ENCODE results near the gene ZNHIT1. TPM values are rescaled to one million over a fixed set of nuclear protein-coding genes. Genes with fewer than 3 reads are reported as not detected.

The ZNHIT1 gene
- total RNA-seq, 2 donors from 2014 or later: 65.3 to 69.6 TPM

GRCh38 chr7:101240226-101241014 lies 22.5 kb downstream of the ZNHIT1 start:
- Histone ChIP-seq H3K4me3 (no peak overlapping the region), H3K9me3 (no peaks in the 10 kb centered on the region), H3K27ac (peak overlapping the region; percentile 32 to 86), H3K27me3 (no peaks in the 10 kb centered on the region), H3K4me1 (peaks cover 0 to 79% of the 10 kb centered on the region in 2 donors), H3K36me3 (peaks cover 18% of the 10 kb centered on the region)
- TF ChIP-seq CTCF (IDR thresholded peaks at IDR 0.05): no peak
- no peak for DNase-seq (ENCODE audit: low spot score)

GRCh38 chr7:101241015-101241363 lies 23.0 kb downstream of the ZNHIT1 start:
- Histone ChIP-seq H3K36me3 (peaks cover 18% of the 10 kb centered on the region), H3K27me3 (no peaks in the 10 kb centered on the region), H3K4me1 (peaks cover 0 to 85% of the 10 kb centered on the region in 2 donors), H3K9me3 (no peaks in the 10 kb centered on the region), H3K27ac (peak overlapping the region; percentile 32 to 40), H3K4me3 (no peak overlapping the region)
- TF ChIP-seq CTCF (IDR thresholded peaks at IDR 0.05): no peak
- DNase-seq (ENCODE audit: low spot score): no peak

- Histone ChIP-seq H3K27me3 (no peaks in the 10 kb centered on the region), H3K27ac (peak overlapping the region; percentile 32 to 40), H3K4me1 (peaks cover 0 to 85% of the 10 kb centered on the region in 2 donors), H3K4me3 (no peak overlapping the region), H3K9me3 (no peaks in the 10 kb centered on the region), H3K36me3 (peaks cover 18% of the 10 kb centered on the region)
- no peak for TF ChIP-seq CTCF (IDR thresholded peaks at IDR 0.05)
- no peak for DNase-seq (ENCODE audit: low spot score)
Measured at GRCh38 chr7:101241443-101242349, 23.7 kb downstream of the ZNHIT1 start.

GRCh38 chr7:101243646-101244374 lies 25.8 kb downstream of the ZNHIT1 start:
- peaks cover 18% of the 10 kb centered on the region for H3K36me3 ChIP-seq
- peak overlapping the region; percentile 96 to 98 for H3K27ac ChIP-seq
- H3K4me1 ChIP-seq: peaks cover 0 to 64% of the 10 kb centered on the region in 2 donors
- peak overlapping the region; percentile 73 to 79 for H3K4me3 ChIP-seq
- no peaks in the 10 kb centered on the region for H3K9me3 ChIP-seq
- no peak for DNase-seq (ENCODE audit: low spot score)
- TF ChIP-seq CTCF (IDR thresholded peaks at IDR 0.05): no peak
- H3K27me3 ChIP-seq: no peaks in the 10 kb centered on the region

GRCh38 chr7:101244375-101245146 lies 26.6 kb downstream of the ZNHIT1 start, which contains the start of gene FIS1:
Gene FIS1 (minus strand): TSS chr7:101245081. CDS start chr7:101245004, 77 bp downstream.
- Histone ChIP-seq H3K4me1 (peaks cover 0 to 56% of the 10 kb centered on the region in 2 donors), H3K36me3 (peaks cover 15% of the 10 kb centered on the region), H3K9me3 (no peaks in the 10 kb centered on the region), H3K27ac (peak within 1 kb of the TSS; percentile 96 to 98), H3K27me3 (no peaks in the 10 kb centered on the region), H3K4me3 (peak within 1 kb of the TSS; percentile 73 to 79)
- DNase-seq (ENCODE audit: low spot score): peak; percentile 90
- TF ChIP-seq CTCF (IDR thresholded peaks at IDR 0.05): peak; percentile 92 to 94

Data from right atrium auricular region (tissue), 2 donors.